PC-9 (cell line): Measurements from ENCODE around the gene HTT.

Experiments used
- EZH2 ChIP-seq: fragments of 200-600 bp; sonication (generic); IDR thresholded peaks from 2 replicates; pipeline ENCODE4 v1.8.0; 2017; ENCODE audit warnings: antibody characterized with exemption, low read depth
- TF ChIP-seq, protein P1 (sequence below): fragments of 200-600 bp; sonication (generic); conservative IDR thresholded peaks from 2 replicates; pipeline ENCODE4 v1.6.1; 2017; ENCODE audit warnings: mixed run types, antibody characterized with exemption, mild to moderate bottlenecking, moderate library complexity

DNA sequence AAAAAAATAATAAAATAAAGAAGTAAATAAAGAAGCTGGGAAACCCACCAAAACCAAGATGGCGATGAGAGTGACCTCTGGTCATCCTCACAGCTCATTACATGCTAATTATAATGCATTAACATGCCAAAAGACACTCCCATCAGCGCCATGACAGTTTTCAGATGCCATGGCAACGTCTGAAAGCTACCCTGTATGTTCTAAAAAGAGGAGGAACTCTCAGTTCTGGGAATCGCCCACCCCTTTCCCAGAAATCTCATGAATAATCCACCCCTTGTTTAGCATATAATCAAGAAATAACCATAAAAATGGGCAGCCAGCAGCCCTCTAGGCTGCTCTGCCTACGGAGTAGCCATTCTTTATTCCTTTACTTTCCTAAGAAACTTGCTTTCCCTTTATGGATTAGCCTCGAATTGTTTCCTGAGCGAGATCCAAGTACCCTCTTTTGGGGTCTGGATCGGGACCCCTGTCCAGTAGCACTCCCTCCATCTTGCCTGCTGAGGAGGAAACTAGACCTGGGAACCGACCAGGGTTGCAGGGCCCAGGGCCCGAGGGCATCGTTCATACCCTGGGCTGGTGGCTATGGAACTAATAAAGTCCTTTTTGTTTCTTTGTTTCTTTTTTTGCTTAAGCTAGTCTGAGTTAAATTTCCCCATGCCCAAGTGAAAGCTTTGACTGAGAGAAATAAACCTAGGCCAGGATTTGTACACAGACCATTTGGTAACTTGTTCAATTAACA, 31.0 kb upstream of the HTT start:
- no peak for TF ChIP-seq EZH2
- TF ChIP-seq, protein P1, sequence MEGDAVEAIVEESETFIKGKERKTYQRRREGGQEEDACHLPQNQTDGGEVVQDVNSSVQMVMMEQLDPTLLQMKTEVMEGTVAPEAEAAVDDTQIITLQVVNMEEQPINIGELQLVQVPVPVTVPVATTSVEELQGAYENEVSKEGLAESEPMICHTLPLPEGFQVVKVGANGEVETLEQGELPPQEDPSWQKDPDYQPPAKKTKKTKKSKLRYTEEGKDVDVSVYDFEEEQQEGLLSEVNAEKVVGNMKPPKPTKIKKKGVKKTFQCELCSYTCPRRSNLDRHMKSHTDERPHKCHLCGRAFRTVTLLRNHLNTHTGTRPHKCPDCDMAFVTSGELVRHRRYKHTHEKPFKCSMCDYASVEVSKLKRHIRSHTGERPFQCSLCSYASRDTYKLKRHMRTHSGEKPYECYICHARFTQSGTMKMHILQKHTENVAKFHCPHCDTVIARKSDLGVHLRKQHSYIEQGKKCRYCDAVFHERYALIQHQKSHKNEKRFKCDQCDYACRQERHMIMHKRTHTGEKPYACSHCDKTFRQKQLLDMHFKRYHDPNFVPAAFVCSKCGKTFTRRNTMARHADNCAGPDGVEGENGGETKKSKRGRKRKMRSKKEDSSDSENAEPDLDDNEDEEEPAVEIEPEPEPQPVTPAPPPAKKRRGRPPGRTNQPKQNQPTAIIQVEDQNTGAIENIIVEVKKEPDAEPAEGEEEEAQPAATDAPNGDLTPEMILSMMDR, result no peak
